Natural killer cell (primary cell): ENCODE results near the gene MCOLN2. TPM values are rescaled to one million over a fixed set of nuclear protein-coding genes. Genes with fewer than 3 reads are reported as not detected.

Experiments used
- ATAC-seq, 3 donors: fragments of 150-1000 bp in 2 of 3; fragments of 200-7000 bp in 1 of 3; cut with Tn5 transposase; 1 replicate in 1 of 3; 2 replicates in 2 of 3; pipeline ENCODE4 v1.10.0; 2021; ENCODE audit warnings: mild to moderate bottlenecking in 2 of 3, moderate library complexity in 2 of 3
- DNase-seq, 2 donors: peaks; one replicate each; pipeline versions ENCODE4 v3.0.0 to v3.0.0-alpha.2; 2013 to 2021; ENCODE audit warnings: mixed read lengths in 1 of 2
- H3K27ac ChIP-seq: one replicate; pipeline ENCODE4 v1.5.1; 2013; ENCODE audit warnings: mild to moderate bottlenecking, low read length
- H3K27me3 ChIP-seq: one replicate; pipeline ENCODE4 v1.6.1; 2013; ENCODE audit warnings: low read length; ENCODE audit not compliant: control insufficient read depth, insufficient read depth
- H3K36me3 ChIP-seq: one replicate; pipeline ENCODE4 v1.6.1; 2013; ENCODE audit warnings: low read length; ENCODE audit not compliant: control insufficient read depth, insufficient read depth
- H3K4me1 ChIP-seq: one replicate; pipeline ENCODE4 v1.6.1; 2013; ENCODE audit warnings: low read length; ENCODE audit not compliant: control insufficient read depth, insufficient read depth
- H3K4me3 ChIP-seq: one replicate; pipeline ENCODE4 v1.5.1; 2013; ENCODE audit warnings: low read length
- H3K9me3 ChIP-seq: one replicate; pipeline ENCODE4 v1.6.1; 2013; ENCODE audit warnings: low read length; ENCODE audit not compliant: control insufficient read depth, insufficient read depth
- H3K27ac Mint-ChIP-seq, 2 donors: one replicate each; pipeline ENCODE4 v1.8.0; 2022; ENCODE audit warnings: mild to moderate bottlenecking in 2 of 2, mixed read lengths in 2 of 2, moderate library complexity in 1 of 2
- H3K27me3 Mint-ChIP-seq, 2 donors: one replicate each; pipeline ENCODE4 v1.8.0; 2022; ENCODE audit warnings: low read depth in 2 of 2, mixed read lengths in 2 of 2
- H3K36me3 Mint-ChIP-seq: one replicate; pipeline ENCODE4 v1.8.0; 2022; ENCODE audit warnings: mixed read lengths
- H3K4me1 Mint-ChIP-seq, 2 donors: one replicate each; pipeline ENCODE4 v1.8.0; 2022; ENCODE audit warnings: mixed read lengths in 2 of 2
- H3K4me3 Mint-ChIP-seq: one replicate; pipeline ENCODE4 v1.8.0; 2022; ENCODE audit warnings: mild to moderate bottlenecking, moderate library complexity, mixed read lengths
- H3K9me3 Mint-ChIP-seq, 2 donors: one replicate each; pipeline ENCODE4 v1.8.0; 2022; ENCODE audit warnings: mixed read lengths in 2 of 2
- WGBS: methylation state at CpG from one replicate; pipeline ENCODE4 v1.1.7; 2013; ENCODE audit warnings: missing lambda C conversion rate; ENCODE audit not compliant: insufficient coverage; 5-methylcytosine and 5-hydroxymethylcytosine counted together
- intact Hi-C: fragments of 100-400 bp; cut with micrococcal nuclease; formaldehyde crosslinking; loops from one replicate; pipeline ENCODE4 v1.14.2; 2022
- total RNA-seq, 4 donors: library from RNA; stranded (reverse); fragments of 120-200 nt in 1 of 4; gene quantifications; one replicate each; pipeline versions ENCODE4 v1.2.3 to v1.2.4, GENCODE V29; 2013 to 2022
- TF ChIP-seq, protein P1 (sequence below): fragments of 200-600 bp; IDR thresholded peaks from one replicate; pipeline ENCODE4 v1.8.0; 2022; ENCODE audit warnings: antibody characterized with exemption

MCOLN2 gene
- total RNA-seq, 3 donors from 2014 or later (not counting 1 experiment from before 2014, with no cell fraction given): 0.84 to 23.9 (median 3.8) TPM

DNA sequence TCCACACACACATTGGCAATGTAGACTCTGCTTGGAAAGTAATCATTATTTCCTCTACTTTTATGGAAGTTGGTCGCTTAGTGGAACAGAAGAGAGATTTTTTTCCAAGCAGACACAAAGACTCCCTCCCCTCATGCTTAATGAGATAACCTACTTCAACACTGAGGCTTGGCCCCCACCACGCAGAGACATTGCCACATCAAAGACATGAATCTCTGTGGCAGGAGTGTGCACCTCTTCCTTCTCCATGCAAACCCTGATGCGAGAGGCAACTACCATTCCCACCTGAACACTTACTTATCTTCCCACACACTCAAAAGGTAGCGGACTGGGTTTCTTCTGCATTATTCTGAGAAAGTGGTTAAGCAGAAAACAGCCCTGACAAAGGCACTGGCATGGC is 66.6 kb downstream of the MCOLN2 start:
- Histone ChIP-seq H3K4me1 (no peaks in the 10 kb centered on the region), H3K9me3 (no peaks in the 10 kb centered on the region), H3K4me3 (no peak overlapping the region), H3K36me3 (no peaks in the 10 kb centered on the region), H3K27me3 (no peaks in the 10 kb centered on the region), H3K27ac (no peak overlapping the region)
- TF ChIP-seq, protein P1, sequence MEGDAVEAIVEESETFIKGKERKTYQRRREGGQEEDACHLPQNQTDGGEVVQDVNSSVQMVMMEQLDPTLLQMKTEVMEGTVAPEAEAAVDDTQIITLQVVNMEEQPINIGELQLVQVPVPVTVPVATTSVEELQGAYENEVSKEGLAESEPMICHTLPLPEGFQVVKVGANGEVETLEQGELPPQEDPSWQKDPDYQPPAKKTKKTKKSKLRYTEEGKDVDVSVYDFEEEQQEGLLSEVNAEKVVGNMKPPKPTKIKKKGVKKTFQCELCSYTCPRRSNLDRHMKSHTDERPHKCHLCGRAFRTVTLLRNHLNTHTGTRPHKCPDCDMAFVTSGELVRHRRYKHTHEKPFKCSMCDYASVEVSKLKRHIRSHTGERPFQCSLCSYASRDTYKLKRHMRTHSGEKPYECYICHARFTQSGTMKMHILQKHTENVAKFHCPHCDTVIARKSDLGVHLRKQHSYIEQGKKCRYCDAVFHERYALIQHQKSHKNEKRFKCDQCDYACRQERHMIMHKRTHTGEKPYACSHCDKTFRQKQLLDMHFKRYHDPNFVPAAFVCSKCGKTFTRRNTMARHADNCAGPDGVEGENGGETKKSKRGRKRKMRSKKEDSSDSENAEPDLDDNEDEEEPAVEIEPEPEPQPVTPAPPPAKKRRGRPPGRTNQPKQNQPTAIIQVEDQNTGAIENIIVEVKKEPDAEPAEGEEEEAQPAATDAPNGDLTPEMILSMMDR: no peak
- intact Hi-C loops: loop anchor here (10.0 kb wide), 1 partner anchor 1026 kb away; no protein-coding TSS in a partner anchor
- DNase-seq (peak in 1 of 2 donors; percentile 31), ATAC-seq (no peak)
- Mint-ChIP-seq H3K36me3 (no peaks in the 10 kb centered on the region), H3K27ac (no peak overlapping the region), H3K4me1 (no peaks in the 10 kb centered on the region), H3K9me3 (no peaks in the 10 kb centered on the region), H3K27me3 (peaks cover 11 to 14% of the 10 kb centered on the region in 2 donors), H3K4me3 (no peak overlapping the region)
- WGBS: 43% methylated on average over 3 of the region's 4 CpGs

DNA sequence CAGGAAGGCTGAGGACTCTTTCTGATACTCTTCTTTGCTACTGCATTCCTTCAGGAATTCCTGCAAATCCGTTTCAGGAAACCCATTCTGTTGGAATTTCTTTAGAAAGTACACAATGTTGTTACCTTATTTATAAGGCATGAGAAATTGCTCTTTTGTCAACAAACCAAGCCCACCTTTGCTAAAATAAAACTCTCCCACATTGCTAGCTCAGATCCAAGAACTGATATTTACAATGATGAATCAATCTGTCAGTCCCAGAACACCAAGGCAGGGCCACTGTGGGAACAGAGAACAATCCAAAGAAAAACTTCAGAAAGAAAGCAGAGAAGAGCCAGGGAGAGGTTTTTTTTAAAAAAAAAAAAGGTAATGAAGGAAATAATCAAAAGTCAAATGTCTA is 67.3 kb downstream of the MCOLN2 start:
- intact Hi-C loops: no loop called here
- Histone ChIP-seq H3K36me3 (no peaks in the 10 kb centered on the region), H3K27me3 (no peaks in the 10 kb centered on the region), H3K27ac (no peak overlapping the region), H3K9me3 (no peaks in the 10 kb centered on the region), H3K4me3 (no peak overlapping the region), H3K4me1 (no peaks in the 10 kb centered on the region)
- Mint-ChIP-seq H3K27me3 (peaks cover 13 to 14% of the 10 kb centered on the region in 2 donors), H3K27ac (no peak overlapping the region), H3K9me3 (no peaks in the 10 kb centered on the region), H3K36me3 (no peaks in the 10 kb centered on the region), H3K4me3 (no peak overlapping the region), H3K4me1 (no peaks in the 10 kb centered on the region)
- WGBS: 86% methylated on average over 1 of the region's 1 CpG
- no peak for ATAC-seq
- no peak for DNase-seq
- TF ChIP-seq, protein P1: no peak

DNA sequence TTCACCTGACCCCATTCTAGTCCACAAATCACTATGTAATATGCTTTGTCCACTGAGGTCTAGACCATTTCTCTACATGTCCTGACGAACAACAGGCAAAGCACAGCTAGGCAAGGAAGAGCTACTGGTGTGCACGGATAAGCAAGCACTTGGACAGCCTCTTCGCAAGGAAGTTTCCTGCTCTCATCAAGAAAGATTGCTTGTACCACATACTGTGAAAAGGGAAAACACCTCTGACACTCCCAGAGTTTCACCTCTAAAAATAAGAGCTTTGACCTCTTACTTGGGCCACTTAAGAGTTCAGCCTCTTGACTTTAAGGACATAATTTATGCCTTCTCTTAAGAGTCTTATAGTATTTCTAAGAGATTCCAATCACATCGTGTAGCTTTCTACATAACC is 67.9 kb downstream of the MCOLN2 start:
- no peaks in the 10 kb centered on the region for H3K4me1 Mint-ChIP-seq
- 92% methylated on average over 3 of the region's 4 CpGs for WGBS
- ATAC-seq (no peak), DNase-seq (no peak)
- H3K36me3 ChIP-seq: no peaks in the 10 kb centered on the region
- no peaks in the 10 kb centered on the region for H3K4me1 ChIP-seq
- intact Hi-C loops: no loop called here
- TF ChIP-seq, protein P1: no peak
- no peak overlapping the region for H3K27ac Mint-ChIP-seq
- no peaks in the 10 kb centered on the region for H3K9me3 Mint-ChIP-seq
- no peaks in the 10 kb centered on the region for H3K27me3 ChIP-seq
- peaks cover 13 to 14% of the 10 kb centered on the region in 2 donors for H3K27me3 Mint-ChIP-seq
- no peak overlapping the region for H3K27ac ChIP-seq
- no peaks in the 10 kb centered on the region for H3K9me3 ChIP-seq
- no peak overlapping the region for H3K4me3 ChIP-seq
- no peaks in the 10 kb centered on the region for H3K36me3 Mint-ChIP-seq
- no peak overlapping the region for H3K4me3 Mint-ChIP-seq

DNA sequence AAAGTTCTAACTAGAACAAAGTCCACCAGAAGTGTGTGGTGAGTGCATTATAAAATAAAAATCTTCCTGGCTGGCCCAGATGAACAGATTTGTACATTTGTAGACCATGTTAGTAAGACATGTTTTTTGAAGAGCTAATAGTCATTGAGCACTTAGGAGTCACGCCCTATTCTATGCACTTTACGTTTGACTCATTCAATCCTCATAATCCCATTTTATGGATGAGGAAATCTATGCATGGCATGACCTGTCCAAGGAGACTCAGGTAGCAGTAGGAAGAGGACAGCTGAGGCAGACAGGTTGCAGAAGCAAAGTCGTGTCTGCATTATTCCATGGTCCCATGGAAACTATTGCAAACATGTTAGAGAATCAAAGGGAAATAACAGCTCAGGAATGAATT is 73.6 kb downstream of the MCOLN2 start:
- Mint-ChIP-seq H3K27me3 (peaks cover 5 to 7% of the 10 kb centered on the region in 2 donors), H3K4me1 (no peaks in the 10 kb centered on the region), H3K4me3 (no peak overlapping the region), H3K9me3 (no peaks in the 10 kb centered on the region), H3K27ac (no peak overlapping the region), H3K36me3 (no peaks in the 10 kb centered on the region)
- WGBS: 96% methylated on average over 1 of the region's 3 CpGs
- Histone ChIP-seq H3K9me3 (no peaks in the 10 kb centered on the region), H3K27me3 (no peaks in the 10 kb centered on the region), H3K36me3 (no peaks in the 10 kb centered on the region), H3K4me3 (no peak overlapping the region), H3K4me1 (no peaks in the 10 kb centered on the region), H3K27ac (no peak overlapping the region)
- TF ChIP-seq, protein P1: no peak
- no peak for DNase-seq
- ATAC-seq: no peak
- intact Hi-C loops: no loop called here
